Liver (tissue), 9 donors: ENCODE measurements around the gene KNOP1. TPM values are rescaled to one million over a fixed set of nuclear protein-coding genes. Genes with fewer than 3 reads are reported as not detected.

Source experiments
- DNase-seq: peaks from one replicate; pipeline ENCODE4 v3.0.0-alpha.2; 2017; ENCODE audit warnings: low spot score
- H3K27ac ChIP-seq, 2 donors: one replicate each; pipeline ENCODE4 v1.7.0; 2013; ENCODE audit warnings: inconsistent platforms in 2 of 2, low read length in 2 of 2, control low read depth in 1 of 2, low read depth in 1 of 2, mild to moderate bottlenecking in 1 of 2
- H3K27me3 ChIP-seq, 4 donors: one replicate each; pipeline versions ENCODE4 v1.6.1 to v1.7.0; 2013; ENCODE audit warnings: low read length in 3 of 4, inconsistent platforms in 1 of 4, mild to moderate bottlenecking in 1 of 4, moderate library complexity in 1 of 4; ENCODE audit not compliant: control insufficient read depth in 4 of 4, insufficient read depth in 4 of 4
- H3K36me3 ChIP-seq, 4 donors: one replicate each; pipeline versions ENCODE4 v1.6.1 to v1.7.0; 2013; ENCODE audit warnings: low read length in 3 of 4, mild to moderate bottlenecking in 3 of 4, low read depth in 1 of 4, moderate library complexity in 1 of 4; ENCODE audit not compliant: control insufficient read depth in 4 of 4, insufficient read depth in 3 of 4
- H3K4me1 ChIP-seq, 4 donors: one replicate each; pipeline versions ENCODE4 v1.6.1 to v1.7.0; 2013; ENCODE audit warnings: low read length in 3 of 4, mild to moderate bottlenecking in 3 of 4, moderate library complexity in 1 of 4; ENCODE audit not compliant: control insufficient read depth in 4 of 4, insufficient read depth in 4 of 4
- H3K4me3 ChIP-seq, 3 donors: one replicate each; pipeline versions ENCODE4 v1.6.1 to v1.7.0; 2013; ENCODE audit warnings: low read length in 3 of 3, control low read depth in 1 of 3, low read depth in 1 of 3, mild to moderate bottlenecking in 1 of 3
- H3K9ac ChIP-seq, 2 donors: one replicate each; pipeline ENCODE4 v1.7.0; 2013; ENCODE audit warnings: low read length in 2 of 2, mild to moderate bottlenecking in 2 of 2, moderate library complexity in 2 of 2, control low read depth in 1 of 2, low read depth in 1 of 2
- H3K9me3 ChIP-seq, 4 donors: one replicate each; pipeline versions ENCODE4 v1.6.1 to v1.7.0; 2013; ENCODE audit warnings: low read length in 3 of 4; ENCODE audit not compliant: control insufficient read depth in 4 of 4
- EGR1 ChIP-seq, 2 donors: IDR thresholded peaks; 2 replicates each; pipeline ENCODE4 v1.6.1; 2016 to 2018; ENCODE audit warnings: antibody characterized with exemption in 2 of 2, low read depth in 2 of 2
- FOXA2 ChIP-seq: IDR thresholded peaks from 2 replicates; pipeline ENCODE4 v1.6.1; 2016; ENCODE audit warnings: antibody characterized with exemption
- HNF4A ChIP-seq, 2 donors: conservative IDR thresholded peaks; 2 replicates each; pipeline ENCODE4 v1.6.1; 2016; ENCODE audit warnings: antibody characterized with exemption in 2 of 2, mild to moderate bottlenecking in 2 of 2
- JUND ChIP-seq, 2 donors: IDR thresholded peaks; 2 replicates each; pipeline ENCODE4 v1.6.1; 2016; ENCODE audit warnings: antibody characterized with exemption in 2 of 2
- NR2F2 ChIP-seq: IDR thresholded peaks from 2 replicates; pipeline ENCODE4 v1.6.1; 2016; ENCODE audit warnings: antibody characterized with exemption
- RAD21 ChIP-seq, 2 donors: IDR thresholded peaks; 2 replicates each; pipeline ENCODE4 v1.6.1; 2016; ENCODE audit warnings: antibody characterized with exemption in 2 of 2, mild to moderate bottlenecking in 2 of 2
- RXRA ChIP-seq, 2 donors: IDR thresholded peaks; 2 replicates each; pipeline ENCODE4 v1.6.1; 2017 to 2018; ENCODE audit warnings: antibody characterized with exemption in 2 of 2, mild to moderate bottlenecking in 1 of 2
- SP1 ChIP-seq: IDR thresholded peaks from 2 replicates; pipeline ENCODE4 v1.6.1; 2018; ENCODE audit warnings: antibody characterized with exemption, mild to moderate bottlenecking
- WGBS: extraction: QIAGEN DNeasy Blood & Tissue Kit; methylation state at CpG from one replicate; pipeline ENCODE4 v1.1.7; 2013; 5-methylcytosine and 5-hydroxymethylcytosine counted together
- polyA plus RNA-seq, 2 donors: library from polyadenylated mRNA; stranded (reverse) in 1 of 2; unstranded in 1 of 2; fragments of 200-250 nt in 1 of 2; fragments of >200 nt in 1 of 2; fragmentation: Nextera tagmentation in 1 of 2; extraction: Ambion mirVana in 1 of 2; gene quantifications; one replicate each; pipeline versions ENCODE4 v1.2.1 to v1.2.3, GENCODE V29; 2013 to 2015
- total RNA-seq, 2 donors: library from RNA; depleted of rRNA; stranded (reverse); fragments of >200 nt; gene quantifications; one replicate each; pipeline ENCODE4 v1.2.3, GENCODE V29; 2014
- TF ChIP-seq, protein P1 (sequence below): IDR thresholded peaks from 2 replicates; pipeline ENCODE4 v1.6.1; 2016; ENCODE audit warnings: antibody characterized with exemption
- TF ChIP-seq, protein P2 (sequence below): IDR thresholded peaks from 2 replicates; pipeline ENCODE4 v1.6.1; 2016; ENCODE audit warnings: antibody characterized with exemption
- TF ChIP-seq, protein P3 (sequence below): IDR thresholded peaks from 2 replicates; pipeline ENCODE4 v1.6.1; 2016; ENCODE audit warnings: antibody characterized with exemption
- donor health status: healthy.
- donor health status: healthy.
- donor health status: healthy.
- donor health status: healthy.
- donor health status: healthy.

The KNOP1 gene
- total and polyA plus RNA-seq, 4 donors = 4.1 to 6.7 (median 5.7) TPM

GRCh38 chr16:19733551-19733950, 15.5 kb upstream of the KNOP1 start:
- 96% methylated on average over 6 of the region's 6 CpGs for whole genome bisulfite sequencing
- H3K9ac ChIP-seq = no peak overlapping the region

DNA sequence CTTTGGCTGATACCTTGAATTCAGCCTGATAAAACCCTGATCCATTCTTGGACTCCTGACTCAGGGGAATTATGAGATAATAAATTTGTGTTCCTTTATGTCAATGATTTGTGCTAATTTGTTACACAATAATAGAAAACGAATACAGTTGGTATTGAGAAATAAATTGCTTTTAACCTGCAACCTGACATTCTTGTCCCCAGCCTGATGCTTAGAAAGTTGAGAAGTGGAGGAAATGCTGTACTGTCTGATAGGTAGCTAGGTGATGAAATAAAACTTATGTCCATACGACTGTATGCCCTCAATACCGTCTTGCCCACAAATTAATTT, 10.6 kb upstream of the KNOP1 start:
- Histone ChIP-seq H3K9ac (no peak overlapping the region), H3K9me3 (no peaks in the 10 kb centered on the region), H3K4me3 (no peak overlapping the region), H3K27me3 (no peaks in the 10 kb centered on the region), H3K36me3 (no peaks in the 10 kb centered on the region), H3K4me1 (no peaks in the 10 kb centered on the region), H3K27ac (no peak overlapping the region)
- TF ChIP-seq NR2F2 = no peak
- TF ChIP-seq SP1 = no peak
- no peak for DNase-seq
- WGBS = 78% methylated on average over 3 of the region's 3 CpGs

More at GRCh38 chr16:19733551-19733950, 15.5 kb upstream of the KNOP1 start:
- TF ChIP-seq, protein P1, sequence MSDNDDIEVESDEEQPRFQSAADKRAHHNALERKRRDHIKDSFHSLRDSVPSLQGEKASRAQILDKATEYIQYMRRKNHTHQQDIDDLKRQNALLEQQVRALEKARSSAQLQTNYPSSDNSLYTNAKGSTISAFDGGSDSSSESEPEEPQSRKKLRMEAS = no peak
- TF ChIP-seq RXRA (IDR thresholded peaks at IDR 0.05) = no peak
- TF ChIP-seq HNF4A (conservative IDR thresholded peaks at IDR 0.05) = no peak
- no peak for TF ChIP-seq SP1
- no peak for TF ChIP-seq JUND (IDR thresholded peaks at IDR 0.05)
- peaks cover 0 to 2% (median 1%) of the 10 kb centered on the region in 4 donors for H3K4me1 ChIP-seq
- no peak overlapping the region for H3K4me3 ChIP-seq
- no peaks in the 10 kb centered on the region for H3K27me3 ChIP-seq
- H3K36me3 ChIP-seq = no peaks in the 10 kb centered on the region
- no peak for DNase-seq
- H3K9me3 ChIP-seq = no peaks in the 10 kb centered on the region
- H3K27ac ChIP-seq = no peak overlapping the region

GRCh38 chr16:19722981-19723380, 5.0 kb upstream of the KNOP1 start:
- no peak for DNase-seq
- Histone ChIP-seq H3K4me3 (no peak overlapping the region), H3K9me3 (no peaks in the 10 kb centered on the region), H3K27me3 (no peaks in the 10 kb centered on the region), H3K27ac (no peak overlapping the region), H3K9ac (no peak overlapping the region), H3K4me1 (peaks cover 0 to 6% (median 4%) of the 10 kb centered on the region in 4 donors), H3K36me3 (no peaks in the 10 kb centered on the region)
- WGBS = 88% methylated on average over 7 of the region's 7 CpGs
- TF ChIP-seq, protein P2, sequence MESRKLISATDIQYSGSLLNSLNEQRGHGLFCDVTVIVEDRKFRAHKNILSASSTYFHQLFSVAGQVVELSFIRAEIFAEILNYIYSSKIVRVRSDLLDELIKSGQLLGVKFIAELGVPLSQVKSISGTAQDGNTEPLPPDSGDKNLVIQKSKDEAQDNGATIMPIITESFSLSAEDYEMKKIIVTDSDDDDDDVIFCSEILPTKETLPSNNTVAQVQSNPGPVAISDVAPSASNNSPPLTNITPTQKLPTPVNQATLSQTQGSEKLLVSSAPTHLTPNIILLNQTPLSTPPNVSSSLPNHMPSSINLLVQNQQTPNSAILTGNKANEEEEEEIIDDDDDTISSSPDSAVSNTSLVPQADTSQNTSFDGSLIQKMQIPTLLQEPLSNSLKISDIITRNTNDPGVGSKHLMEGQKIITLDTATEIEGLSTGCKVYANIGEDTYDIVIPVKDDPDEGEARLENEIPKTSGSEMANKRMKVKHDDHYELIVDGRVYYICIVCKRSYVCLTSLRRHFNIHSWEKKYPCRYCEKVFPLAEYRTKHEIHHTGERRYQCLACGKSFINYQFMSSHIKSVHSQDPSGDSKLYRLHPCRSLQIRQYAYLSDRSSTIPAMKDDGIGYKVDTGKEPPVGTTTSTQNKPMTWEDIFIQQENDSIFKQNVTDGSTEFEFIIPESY = no peak
- TF ChIP-seq EGR1 (IDR thresholded peaks at IDR 0.05; ENCODE audit: low read depth in 2 of 2) = no peak
- TF ChIP-seq JUND (IDR thresholded peaks at IDR 0.05) = no peak
- no peak for TF ChIP-seq RAD21 (IDR thresholded peaks at IDR 0.05)
- TF ChIP-seq HNF4A (conservative IDR thresholded peaks at IDR 0.05) = no peak
- TF ChIP-seq, protein P1 = no peak
- TF ChIP-seq, protein P3, sequence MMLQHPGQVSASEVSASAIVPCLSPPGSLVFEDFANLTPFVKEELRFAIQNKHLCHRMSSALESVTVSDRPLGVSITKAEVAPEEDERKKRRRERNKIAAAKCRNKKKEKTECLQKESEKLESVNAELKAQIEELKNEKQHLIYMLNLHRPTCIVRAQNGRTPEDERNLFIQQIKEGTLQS = no peak
- no peak for TF ChIP-seq FOXA2
